Left lung (tissue), 10 donors: Measurements from ENCODE around the gene GJB3. TPM values are rescaled to one million over a fixed set of nuclear protein-coding genes. Genes with fewer than 3 reads are reported as not detected.

Source experiments
- ATAC-seq: fragments of 200-7000 bp; cut with Tn5 transposase; one replicate; pipeline ENCODE4 v1.9.1; 2020; ENCODE audit warnings: moderate library complexity
- DNase-seq, 4 donors: peaks; one replicate each; pipeline ENCODE4 v3.0.0-alpha.2; 2013 to 2020
- H3K27ac ChIP-seq, 2 donors: fragments of 200-600 bp; sonication (generic) in 1 of 2; one replicate each; pipeline versions ENCODE4 v1.5.0 to v1.8.0; 2020 to 2021
- H3K27me3 ChIP-seq, 2 donors: fragments of 200-600 bp; sonication (generic) in 1 of 2; one replicate each; pipeline versions ENCODE4 v1.5.0 to v1.8.0; 2020 to 2021
- H3K36me3 ChIP-seq, 2 donors: fragments of 200-600 bp; sonication (generic) in 1 of 2; one replicate each; pipeline versions ENCODE4 v1.5.0 to v1.8.0; 2020 to 2021
- H3K4me1 ChIP-seq, 2 donors: fragments of 200-600 bp; one replicate each; pipeline ENCODE4 v1.8.0; 2021
- H3K4me3 ChIP-seq, 2 donors: fragments of 200-600 bp; sonication (generic) in 1 of 2; one replicate each; pipeline versions ENCODE4 v1.5.0 to v1.8.0; 2020 to 2021; ENCODE audit warnings: mild to moderate bottlenecking in 1 of 2
- H3K9me3 ChIP-seq, 2 donors: fragments of 200-600 bp; sonication (generic) in 1 of 2; one replicate each; pipeline versions ENCODE4 v1.5.0 to v1.8.0; 2020 to 2021
- CTCF ChIP-seq, 2 donors: fragments of 200-600 bp; sonication (generic) in 1 of 2; IDR thresholded peaks; one replicate each; pipeline versions ENCODE4 v1.5.0 to v1.8.0; 2021; ENCODE audit warnings: antibody characterized with exemption in 2 of 2
- intact Hi-C, 2 donors: fragments of 100-400 bp; cut with DNase I; formaldehyde crosslinking; loops; one replicate each; pipeline versions ENCODE4 v1.11.2 to v1.14.2; 2022
- polyA plus RNA-seq, 6 donors: library from polyadenylated mRNA; unstranded; fragments of 120-200 nt; gene quantifications; one replicate each; pipeline ENCODE4 v1.2.1, GENCODE V29; 2013; ENCODE audit not compliant: insufficient read length in 6 of 6
- total RNA-seq, 2 donors: library from RNA; stranded (reverse); fragmentation: NEBNext Ultra II Directional; extraction: Animal tissue kit (Norgen Biotek cat#: 25700); gene quantifications; one replicate each; pipeline ENCODE4 v1.2.1, GENCODE V29; 2021
- donor health status: DM: no; HTN: yes; CAD: no.
- donor health status: DM: no; HTN: no; CAD: no.

The GJB3 gene
- total and polyA plus RNA-seq, 8 donors, result 0.15 to 2.0 (median 0.47) TPM; not detected in 4

DNA sequence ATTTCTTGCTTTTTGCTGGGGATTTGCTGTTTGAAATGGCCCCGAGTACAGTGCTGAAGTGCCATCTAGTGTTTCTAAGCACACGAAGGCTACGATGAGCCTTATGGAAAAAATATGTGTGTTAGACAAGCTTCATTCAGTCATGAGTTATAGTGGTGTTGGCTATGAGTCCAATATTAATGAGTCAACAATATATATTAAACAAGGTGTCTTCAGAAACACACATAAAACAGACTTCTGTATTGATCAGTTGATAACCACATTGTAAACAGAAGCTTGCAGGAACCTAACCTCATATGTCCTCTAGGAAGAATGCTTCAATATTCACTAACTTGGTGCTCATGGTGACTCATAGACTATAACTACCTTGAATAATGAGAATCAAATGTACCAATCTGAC, 27.9 kb upstream of the GJB3 start:
- Histone ChIP-seq H3K4me1 (no peaks in the 10 kb centered on the region), H3K36me3 (no peaks in the 10 kb centered on the region), H3K27me3 (no peaks in the 10 kb centered on the region), H3K27ac (no peak overlapping the region), H3K4me3 (no peak overlapping the region), H3K9me3 (no peaks in the 10 kb centered on the region)
- ATAC-seq, result no peak
- no peak for DNase-seq
- no peak for TF ChIP-seq CTCF (IDR thresholded peaks at IDR 0.05)
- intact Hi-C loops, result no loop called here

GRCh38 chr1:34754964-34755637, 25.9 kb upstream of the GJB3 start, which contains the start of gene GJB5:
Gene GJB5 (plus strand): TSS chr1:34755047. CDS start chr1:34757331, 2,284 bp downstream.
- no peak for TF ChIP-seq CTCF (IDR thresholded peaks at IDR 0.05)
- Histone ChIP-seq H3K27ac (no peak within 1 kb of the TSS), H3K9me3 (no peaks in the 10 kb centered on the region), H3K36me3 (no peaks in the 10 kb centered on the region), H3K27me3 (no peaks in the 10 kb centered on the region), H3K4me3 (no peak within 1 kb of the TSS), H3K4me1 (no peaks in the 10 kb centered on the region)
- intact Hi-C loops, result no loop called here
- DNase-seq, result no peak
- no peak for ATAC-seq

- no peak for DNase-seq
- H3K4me3 ChIP-seq, result no peak overlapping the region
- no peak overlapping the region for H3K27ac ChIP-seq
- H3K4me1 ChIP-seq, result no peaks in the 10 kb centered on the region
- no peaks in the 10 kb centered on the region for H3K36me3 ChIP-seq
- no peaks in the 10 kb centered on the region for H3K27me3 ChIP-seq
- no peaks in the 10 kb centered on the region for H3K9me3 ChIP-seq
- TF ChIP-seq CTCF (IDR thresholded peaks at IDR 0.05), result no peak
- intact Hi-C loops, result no loop called here
- no peak for ATAC-seq
Measured at GRCh38 chr1:34755961-34756360, 25.1 kb upstream of the GJB3 start.

GRCh38 chr1:34757386-34757785, 23.6 kb upstream of the GJB3 start:
- no peak for ATAC-seq
- Histone ChIP-seq H3K4me3 (no peak overlapping the region), H3K27me3 (no peaks in the 10 kb centered on the region), H3K36me3 (no peaks in the 10 kb centered on the region), H3K9me3 (no peaks in the 10 kb centered on the region), H3K27ac (no peak overlapping the region), H3K4me1 (no peaks in the 10 kb centered on the region)
- no peak for DNase-seq
- intact Hi-C loops, result no loop called here
- no peak for TF ChIP-seq CTCF (IDR thresholded peaks at IDR 0.05)

DNA sequence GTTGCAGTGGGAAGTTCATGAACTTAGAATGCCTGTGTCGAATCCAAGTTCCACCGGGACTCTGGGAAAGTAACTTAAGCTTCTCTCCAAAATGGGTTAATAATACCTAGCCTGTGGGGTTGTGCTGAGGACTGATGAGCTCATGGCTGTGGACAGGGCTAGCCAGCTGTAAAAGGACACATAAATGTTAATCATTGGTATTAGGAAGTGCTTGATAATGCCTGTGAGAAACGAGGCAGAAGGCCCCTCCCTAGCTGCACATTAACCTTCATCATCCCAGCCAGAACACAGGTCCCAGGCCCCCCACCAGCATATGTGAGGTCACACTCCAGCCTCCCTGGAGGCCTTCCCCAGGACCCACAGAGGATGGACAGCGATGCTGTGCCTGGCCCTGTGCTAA, 22.3 kb upstream of the GJB3 start:
- H3K27me3 ChIP-seq, result peaks cover 0 to 4% of the 10 kb centered on the region in 2 donors
- no peak overlapping the region for H3K4me3 ChIP-seq
- H3K4me1 ChIP-seq, result no peaks in the 10 kb centered on the region
- intact Hi-C loops, result no loop called here
- H3K9me3 ChIP-seq, result no peaks in the 10 kb centered on the region
- ATAC-seq (no peak), DNase-seq (no peak)
- H3K36me3 ChIP-seq, result no peaks in the 10 kb centered on the region
- no peak overlapping the region for H3K27ac ChIP-seq
- no peak for TF ChIP-seq CTCF (IDR thresholded peaks at IDR 0.05)
